ENCODE results near the gene S100A16. TPM values are rescaled to one million over a fixed set of nuclear protein-coding genes. Genes with fewer than 3 reads are reported as not detected.

The S100A16 gene
- polyA plus RNA-seq, 1 donor (not counting 4 experiments of a cell fraction or from before 2014, with no cell fraction given) = 1,620 TPM

- H4K20me1 ChIP-seq (ENCODE audit: control insufficient read depth, extremely low read depth, insufficient read depth, low read length) = peaks cover 6% of the 10 kb centered on the region
- TF ChIP-seq CTCF (optimal IDR thresholded peaks at IDR 0.05 in 1 of 3, IDR thresholded peaks at IDR 0.05 in 1 of 3, conservative IDR thresholded peaks at IDR 0.05 in 1 of 3; ENCODE audit: extremely low read depth in 1 of 3, insufficient read depth in 2 of 3, low read length in 3 of 3) (no peak), EZH2 (IDR thresholded peaks at IDR 0.05; ENCODE audit: low read length) (no peak)
- H3K4me1 ChIP-seq (ENCODE audit: control insufficient read depth, extremely low read depth, insufficient read depth, low read length) = no peaks in the 10 kb centered on the region
- peaks cover 30 to 57% of the 10 kb centered on the region in 2 experiments for H3K36me3 ChIP-seq (ENCODE audit: control insufficient read depth in 2 of 2, extremely low read depth in 1 of 2, insufficient read depth in 2 of 2, low read length in 2 of 2)
- DNase-seq (ENCODE audit: low read depth, low spot score) (no peak), FAIRE-seq (no peak)
- H3K4me2 ChIP-seq (ENCODE audit: control insufficient read depth, extremely low read depth, insufficient read depth, low read depth, low read length) = no peak overlapping the region
- no peaks in the 10 kb centered on the region for H3K9me1 ChIP-seq (ENCODE audit: control insufficient read depth, extremely low read depth, insufficient read depth, low read length)
- H3K79me2 ChIP-seq (ENCODE audit: control insufficient read depth, insufficient read depth, low read length) = peaks cover 20% of the 10 kb centered on the region
- no peak overlapping the region for H3K4me3 ChIP-seq (ENCODE audit: control insufficient read depth in 2 of 3, extremely low read depth in 1 of 3, insufficient read depth in 2 of 3, low read depth in 1 of 3, low read length in 3 of 3)
- no peak overlapping the region for H2AFZ ChIP-seq (ENCODE audit: control insufficient read depth, low read length)
- no peaks in the 10 kb centered on the region for H3K27me3 ChIP-seq (ENCODE audit: control insufficient read depth, extremely low read depth, insufficient read depth, low read length)
- dilution Hi-C loops (cut with MboI; ENCODE audit: extremely low pct_ligation_motif_present, low sequenced_read_pairs) = no loop called here
- no peak overlapping the region for H3K27ac ChIP-seq (ENCODE audit: control insufficient read depth, insufficient read depth, low read length)
- no peaks in the 10 kb centered on the region for H3K9me3 ChIP-seq (ENCODE audit: control insufficient read depth, low read depth, low read length)
- H3K9ac ChIP-seq (ENCODE audit: control insufficient read depth, extremely low read depth, insufficient read depth, low read length) = no peak overlapping the region
Observed at GRCh38 chr1:153643816-153644215, 30.9 kb upstream of the S100A16 start.

GRCh38 chr1:153643100-153643499 is 30.2 kb upstream of the S100A16 start:
- H2AFZ ChIP-seq (ENCODE audit: control insufficient read depth, low read length) = no peak overlapping the region
- H3K79me2 ChIP-seq (ENCODE audit: control insufficient read depth, insufficient read depth, low read length) = peaks cover 25% of the 10 kb centered on the region
- H3K4me2 ChIP-seq (ENCODE audit: control insufficient read depth, extremely low read depth, insufficient read depth, low read depth, low read length) = no peak overlapping the region
- H3K27me3 ChIP-seq (ENCODE audit: control insufficient read depth, extremely low read depth, insufficient read depth, low read length) = no peaks in the 10 kb centered on the region
- DNase-seq (ENCODE audit: low read depth, low spot score) = no peak
- H3K9me1 ChIP-seq (ENCODE audit: control insufficient read depth, extremely low read depth, insufficient read depth, low read length) = no peaks in the 10 kb centered on the region
- H4K20me1 ChIP-seq (ENCODE audit: control insufficient read depth, extremely low read depth, insufficient read depth, low read length) = peaks cover 6% of the 10 kb centered on the region
- H3K36me3 ChIP-seq (ENCODE audit: control insufficient read depth in 2 of 2, extremely low read depth in 1 of 2, insufficient read depth in 2 of 2, low read length in 2 of 2) = peaks cover 34 to 64% of the 10 kb centered on the region in 2 experiments
- dilution Hi-C loops (cut with MboI; ENCODE audit: extremely low pct_ligation_motif_present, low sequenced_read_pairs) = no loop called here
- no peaks in the 10 kb centered on the region for H3K9me3 ChIP-seq (ENCODE audit: control insufficient read depth, low read depth, low read length)
- no peak overlapping the region for H3K9ac ChIP-seq (ENCODE audit: control insufficient read depth, extremely low read depth, insufficient read depth, low read length)
- H3K27ac ChIP-seq (ENCODE audit: control insufficient read depth, insufficient read depth, low read length) = no peak overlapping the region
- TF ChIP-seq CTCF (optimal IDR thresholded peaks at IDR 0.05 in 1 of 3, IDR thresholded peaks at IDR 0.05 in 1 of 3, conservative IDR thresholded peaks at IDR 0.05 in 1 of 3; ENCODE audit: extremely low read depth in 1 of 3, insufficient read depth in 2 of 3, low read length in 3 of 3) (no peak), EZH2 (IDR thresholded peaks at IDR 0.05; ENCODE audit: low read length) (no peak)
- H3K4me3 ChIP-seq (ENCODE audit: control insufficient read depth in 2 of 3, extremely low read depth in 1 of 3, insufficient read depth in 2 of 3, low read depth in 1 of 3, low read length in 3 of 3) = no peak overlapping the region
- FAIRE-seq = no peak
- no peaks in the 10 kb centered on the region for H3K4me1 ChIP-seq (ENCODE audit: control insufficient read depth, extremely low read depth, insufficient read depth, low read length)

Data from keratinocyte (primary cell).